HG03039 (cell line): Measurements from ENCODE around the gene TAP2.

Experiments
- ATAC-seq: cut with Tn5 transposase; IDR thresholded peaks from one replicate; pipeline ENCODE4 v1.9.1; 2021; ENCODE audit warnings: mild to moderate bottlenecking, moderate library complexity; ENCODE audit not compliant: unreplicated experiment

Gene TAP2

DNA sequence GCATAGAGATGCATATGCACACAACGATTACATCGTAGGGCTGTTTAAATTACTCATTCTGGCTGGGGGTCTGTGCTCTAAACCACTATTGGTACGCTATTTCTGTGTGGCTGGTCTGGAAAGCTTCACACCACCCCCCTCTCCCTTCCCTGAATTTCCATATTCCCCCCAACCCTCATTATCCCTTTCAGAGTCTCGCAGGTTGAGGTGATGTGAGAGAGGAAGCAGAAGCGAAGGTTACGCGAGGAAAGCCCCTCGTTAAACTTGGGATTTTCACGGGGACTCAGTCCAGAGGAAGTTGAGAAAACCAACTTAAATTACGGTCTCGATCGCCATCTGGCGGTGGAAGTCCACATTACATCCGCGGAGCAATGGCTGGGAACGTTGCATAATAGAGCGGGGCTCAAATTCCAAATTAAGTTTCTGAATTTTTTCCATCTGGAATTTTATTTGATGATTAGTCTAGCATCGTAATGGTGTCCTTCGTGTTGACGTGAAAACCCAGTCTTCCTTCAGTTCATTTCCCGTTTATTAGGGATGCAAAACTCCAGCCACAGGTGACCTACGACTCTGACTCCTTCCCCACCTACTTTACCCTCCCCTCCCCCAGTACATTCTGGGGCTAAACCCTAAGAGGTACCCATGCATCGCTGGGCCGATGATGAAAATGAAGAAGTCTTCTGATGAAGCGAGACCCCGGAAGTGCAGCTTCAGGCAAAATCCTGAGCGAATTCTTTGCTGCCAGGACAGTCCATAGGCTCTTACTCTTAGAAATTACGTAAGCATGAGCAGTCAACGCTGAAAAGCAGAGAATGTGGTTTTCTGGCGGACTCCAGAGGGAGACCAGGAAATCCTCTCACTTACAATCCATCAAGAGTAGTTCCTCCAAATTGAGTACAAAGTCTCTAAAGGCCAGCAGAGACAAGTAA is 41.4 kb downstream of the TAP2 start:
- no peak for ATAC-seq

DNA sequence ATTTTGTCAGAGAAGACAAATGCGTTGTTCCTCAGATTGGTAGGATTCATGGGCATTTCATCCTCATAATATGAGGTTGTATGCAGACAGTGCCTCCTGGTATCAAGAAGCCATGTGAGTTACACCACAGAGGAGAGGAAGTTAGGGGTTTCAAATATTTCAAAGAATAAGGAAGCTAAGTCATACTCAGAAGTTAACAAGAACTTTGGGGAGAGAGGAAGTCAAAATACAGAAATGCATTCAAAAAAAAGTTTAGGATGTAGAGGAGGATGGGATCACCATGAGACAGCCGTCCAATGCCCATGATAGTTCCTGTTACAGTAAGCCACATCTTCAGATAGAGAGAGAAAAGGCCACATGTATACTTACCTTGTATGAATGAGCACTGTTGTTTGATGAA is 44.0 kb downstream of the TAP2 start:
- ATAC-seq: no peak

DNA sequence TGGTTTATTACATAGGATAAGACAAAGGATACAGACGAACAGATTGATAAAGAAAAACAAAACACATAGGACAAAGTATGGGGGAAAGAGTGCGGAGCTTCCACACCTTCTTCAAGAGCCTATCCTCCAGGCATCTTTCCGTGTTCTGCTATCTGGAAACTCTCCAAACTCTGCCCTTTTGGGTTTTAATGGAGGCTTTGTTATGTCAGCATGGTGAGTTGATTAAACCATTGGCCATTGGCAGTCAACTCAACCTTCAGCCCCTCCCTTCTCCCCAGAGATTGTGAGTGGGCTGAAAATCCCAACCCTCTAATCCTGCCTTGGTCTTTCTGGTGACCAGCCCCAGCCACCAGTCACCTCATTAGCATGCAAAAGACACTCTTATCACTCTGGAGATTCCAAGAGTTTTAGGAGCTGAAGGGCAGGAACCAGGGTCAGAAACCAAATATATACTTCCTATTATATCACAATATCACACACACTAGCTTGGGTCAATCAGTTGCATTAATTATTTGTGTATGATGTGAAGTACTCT is 45.6 kb downstream of the TAP2 start:
- ATAC-seq: no peak

- no peak for ATAC-seq
These were observed 48.2 kb downstream of the TAP2 start for GRCh38 chr6:32790306-32790705.
